OCI-LY3 (cell line): ENCODE measurements around the gene ADAMTS2.

ENCODE experiments used
- H2AFZ ChIP-seq: fragments of 200-600, 300-600 bp; shearing (Covaris generic); 2 replicates; pipeline ENCODE4 v1.6.0; 2014; ENCODE audit warnings: antibody characterized with exemption, low read depth, low read length
- H3K27ac ChIP-seq: fragments of 200-600, 300-600 bp; sonication (generic); 2 replicates; pipeline ENCODE4 v1.5.1; 2014; ENCODE audit warnings: mild to moderate bottlenecking, low read length, moderate library complexity, mixed read lengths
- H3K27me3 ChIP-seq: fragments of 200-600, 300-600 bp; sonication (generic); 2 replicates; pipeline ENCODE4 v1.6.1; 2014; ENCODE audit warnings: low read depth, low read length, mixed read lengths
- H3K36me3 ChIP-seq: fragments of 200-600, 300-600 bp; sonication (generic); replicated peaks from 2 replicates; pipeline ENCODE3; 2014; ENCODE audit warnings: low read depth, low read length, mixed read lengths
- H3K4me1 ChIP-seq: fragments of 300-600, 200-600 bp; sonication (generic); 2 replicates; pipeline ENCODE4 v1.6.1; 2014; ENCODE audit warnings: low read length, mixed read lengths
- H3K4me2 ChIP-seq: fragments of 200-600, 300-600 bp; sonication (generic); 2 replicates; pipeline ENCODE4 v1.6.1; 2014; ENCODE audit warnings: low read length, mixed read lengths
- H3K4me3 ChIP-seq: fragments of 300-600, 200-600 bp; sonication (generic); 2 replicates; pipeline ENCODE4 v1.5.1; 2014; ENCODE audit warnings: antibody characterized with exemption, mild to moderate bottlenecking, low read length, moderate library complexity
- H3K79me2 ChIP-seq: fragments of 300-600, 200-600 bp; shearing (Covaris generic); 2 replicates; pipeline ENCODE4 v1.6.1; 2014; ENCODE audit warnings: mild to moderate bottlenecking, low read length, mixed read lengths
- H3K9ac ChIP-seq: fragments of 300-600, 200-600 bp; shearing (Covaris generic); 2 replicates; pipeline ENCODE4 v1.6.0; 2014; ENCODE audit warnings: mild to moderate bottlenecking, low read length, moderate library complexity
- H3K9me3 ChIP-seq: fragments of 200-600, 300-600 bp; shearing (Covaris generic); 2 replicates; pipeline ENCODE4 v1.6.1; 2014; ENCODE audit warnings: low read length, mixed read lengths; ENCODE audit not compliant: insufficient read depth
- H4K20me1 ChIP-seq: fragments of 200-600, 300-600 bp; sonication (generic); 2 replicates; pipeline ENCODE4 v1.6.1; 2016; ENCODE audit warnings: low read length, mixed read lengths; ENCODE audit not compliant: insufficient read depth
- EZH2phosphoT487 ChIP-seq: fragments of 200-600 bp; shearing (Covaris generic); IDR thresholded peaks from 2 replicates; pipeline ENCODE4 v1.6.1; 2018; ENCODE audit warnings: antibody characterized with exemption, mixed run types, low read depth
- TF ChIP-seq, protein P1 (sequence below): fragments of 200-600, 300-600 bp; sonication (generic); IDR thresholded peaks from 2 replicates; pipeline ENCODE4 v1.5.1; 2014; ENCODE audit warnings: antibody characterized with exemption, low read length, low read depth

The ADAMTS2 gene

DNA sequence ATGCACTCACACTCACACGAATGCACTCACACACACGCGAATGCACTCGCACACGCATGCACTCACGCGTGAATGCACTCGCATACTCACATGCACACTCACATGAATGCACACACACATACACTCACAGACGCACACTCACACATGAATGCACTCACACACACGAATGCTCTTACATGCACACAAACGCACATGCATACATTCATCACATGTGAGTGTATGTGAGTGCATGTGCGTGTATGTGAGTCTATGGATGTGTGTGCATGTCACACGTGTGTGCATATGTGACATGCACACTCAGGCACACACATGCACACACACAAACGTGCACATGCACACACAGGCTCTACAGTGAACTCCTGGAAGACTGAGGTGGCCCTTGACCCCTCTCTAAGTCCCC lies 121.7 kb downstream of the ADAMTS2 start:
- Histone ChIP-seq H3K27me3 (no peaks in the 10 kb centered on the region), H3K79me2 (no peaks in the 10 kb centered on the region), H3K4me1 (no peaks in the 10 kb centered on the region), H3K9ac (no peak overlapping the region), H3K27ac (no peak overlapping the region), H3K9me3 (no peaks in the 10 kb centered on the region), H3K4me3 (no peak overlapping the region), H3K4me2 (no peak overlapping the region), H3K36me3 (no peaks in the 10 kb centered on the region), H2AFZ (no peak overlapping the region), H4K20me1 (no peaks in the 10 kb centered on the region)
- TF ChIP-seq, protein P1, sequence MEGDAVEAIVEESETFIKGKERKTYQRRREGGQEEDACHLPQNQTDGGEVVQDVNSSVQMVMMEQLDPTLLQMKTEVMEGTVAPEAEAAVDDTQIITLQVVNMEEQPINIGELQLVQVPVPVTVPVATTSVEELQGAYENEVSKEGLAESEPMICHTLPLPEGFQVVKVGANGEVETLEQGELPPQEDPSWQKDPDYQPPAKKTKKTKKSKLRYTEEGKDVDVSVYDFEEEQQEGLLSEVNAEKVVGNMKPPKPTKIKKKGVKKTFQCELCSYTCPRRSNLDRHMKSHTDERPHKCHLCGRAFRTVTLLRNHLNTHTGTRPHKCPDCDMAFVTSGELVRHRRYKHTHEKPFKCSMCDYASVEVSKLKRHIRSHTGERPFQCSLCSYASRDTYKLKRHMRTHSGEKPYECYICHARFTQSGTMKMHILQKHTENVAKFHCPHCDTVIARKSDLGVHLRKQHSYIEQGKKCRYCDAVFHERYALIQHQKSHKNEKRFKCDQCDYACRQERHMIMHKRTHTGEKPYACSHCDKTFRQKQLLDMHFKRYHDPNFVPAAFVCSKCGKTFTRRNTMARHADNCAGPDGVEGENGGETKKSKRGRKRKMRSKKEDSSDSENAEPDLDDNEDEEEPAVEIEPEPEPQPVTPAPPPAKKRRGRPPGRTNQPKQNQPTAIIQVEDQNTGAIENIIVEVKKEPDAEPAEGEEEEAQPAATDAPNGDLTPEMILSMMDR, result no peak
- no peak for TF ChIP-seq EZH2phosphoT487

DNA sequence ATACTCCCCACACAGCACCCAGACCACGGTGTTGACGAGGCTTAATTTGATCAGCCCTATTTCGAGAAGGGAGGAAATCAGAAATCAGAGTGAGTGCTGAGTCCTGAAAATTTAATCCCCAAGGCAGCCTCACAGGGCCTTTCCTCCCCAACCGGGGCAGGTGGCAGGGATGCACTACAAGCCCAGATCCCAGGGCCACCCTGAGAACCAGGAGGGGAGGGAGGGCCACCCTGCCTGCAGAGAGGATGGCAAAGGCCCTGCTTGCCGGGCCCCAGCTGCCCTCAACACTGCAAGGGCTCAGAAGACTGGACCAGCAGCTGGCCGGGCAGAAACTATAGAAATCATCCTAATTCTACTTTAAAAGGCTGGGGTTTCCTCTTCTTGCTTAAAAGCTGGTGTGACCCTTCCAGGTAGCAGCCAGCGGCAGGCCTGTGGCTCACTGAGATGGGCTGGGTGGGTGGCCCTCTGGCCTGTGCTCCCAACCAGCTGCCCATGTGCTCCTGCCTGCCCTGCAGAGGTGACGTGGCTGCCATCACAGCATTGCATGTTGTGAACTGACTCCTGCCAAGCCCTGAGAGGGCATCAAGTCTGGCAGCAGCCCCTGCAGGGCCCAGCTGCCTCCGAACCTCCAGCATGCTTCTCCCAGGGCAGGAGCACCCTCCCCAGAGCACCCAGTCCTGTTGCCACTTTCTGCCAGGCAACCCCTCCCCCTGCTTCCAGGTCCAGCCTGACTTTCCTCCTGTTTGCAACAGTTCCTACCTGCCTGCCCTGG lies 122.8 kb downstream of the ADAMTS2 start:
- Histone ChIP-seq H3K27me3 (no peaks in the 10 kb centered on the region), H2AFZ (no peak overlapping the region), H3K27ac (no peak overlapping the region), H3K79me2 (no peaks in the 10 kb centered on the region), H3K9me3 (no peaks in the 10 kb centered on the region), H3K4me3 (no peak overlapping the region), H3K9ac (no peak overlapping the region), H4K20me1 (no peaks in the 10 kb centered on the region), H3K4me2 (no peak overlapping the region), H3K4me1 (no peaks in the 10 kb centered on the region), H3K36me3 (no peaks in the 10 kb centered on the region)
- TF ChIP-seq, protein P1, result no peak
- no peak for TF ChIP-seq EZH2phosphoT487

DNA sequence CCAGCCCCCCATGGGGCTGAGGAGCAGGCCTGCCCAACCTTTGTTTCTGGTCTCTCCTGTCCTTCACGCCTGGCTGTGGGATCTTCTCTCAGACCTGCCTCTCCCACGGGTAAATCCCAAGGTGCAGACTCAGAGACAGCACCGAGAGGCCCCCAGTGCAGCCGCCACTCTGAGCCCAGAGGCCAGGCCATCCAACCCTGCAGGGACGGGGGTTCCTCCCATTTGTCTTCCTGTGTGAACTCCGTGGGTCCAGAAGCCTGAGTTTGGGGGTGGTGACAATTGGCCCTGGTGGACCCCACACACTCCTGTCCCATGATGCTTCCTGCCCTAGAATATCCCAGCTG lies 123.4 kb downstream of the ADAMTS2 start:
- Histone ChIP-seq H3K4me1 (no peaks in the 10 kb centered on the region), H4K20me1 (no peaks in the 10 kb centered on the region), H3K4me2 (no peak overlapping the region), H3K36me3 (no peaks in the 10 kb centered on the region), H3K27ac (no peak overlapping the region), H3K9ac (no peak overlapping the region), H3K4me3 (no peak overlapping the region), H3K79me2 (no peaks in the 10 kb centered on the region), H3K9me3 (no peaks in the 10 kb centered on the region), H3K27me3 (no peaks in the 10 kb centered on the region), H2AFZ (no peak overlapping the region)
- TF ChIP-seq, protein P1, result no peak
- no peak for TF ChIP-seq EZH2phosphoT487

DNA sequence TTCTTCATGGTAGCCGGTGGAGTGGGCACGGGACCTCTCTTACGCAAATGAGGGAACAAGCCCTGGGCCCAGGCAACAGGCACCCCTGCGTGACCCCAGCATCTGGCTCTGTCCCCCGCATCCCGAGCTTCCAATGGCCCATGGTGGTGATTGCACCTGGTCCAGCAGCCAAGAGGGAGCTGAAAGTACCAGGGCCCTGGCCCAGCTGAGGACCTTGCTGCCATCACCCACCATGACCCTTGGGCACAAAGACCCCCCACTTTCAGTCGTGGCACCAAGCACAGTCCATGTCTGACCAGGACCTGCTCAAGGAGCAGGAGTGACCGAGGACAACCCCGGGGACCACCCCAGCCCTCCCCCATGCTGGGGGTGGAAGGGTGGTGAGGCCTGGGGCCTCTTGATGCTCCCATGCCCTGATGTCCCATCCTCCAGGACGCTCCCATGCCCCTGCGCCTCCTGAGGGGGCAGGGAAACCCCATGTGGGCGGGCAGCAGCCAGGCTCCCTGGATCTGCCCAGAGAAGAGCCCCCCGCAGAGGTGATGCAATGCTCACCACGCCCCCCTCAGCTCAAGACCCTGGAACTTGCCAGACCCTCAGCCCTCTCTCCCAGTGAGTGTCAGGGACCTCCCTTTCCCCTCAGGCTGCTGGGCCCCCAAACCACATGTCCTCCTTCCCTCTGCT lies 123.9 kb downstream of the ADAMTS2 start:
- Histone ChIP-seq H3K4me3 (no peak overlapping the region), H3K4me2 (no peak overlapping the region), H3K79me2 (no peaks in the 10 kb centered on the region), H3K9ac (no peak overlapping the region), H3K36me3 (no peaks in the 10 kb centered on the region), H3K27ac (no peak overlapping the region), H2AFZ (no peak overlapping the region), H3K9me3 (no peaks in the 10 kb centered on the region), H3K27me3 (no peaks in the 10 kb centered on the region), H3K4me1 (no peaks in the 10 kb centered on the region), H4K20me1 (no peaks in the 10 kb centered on the region)
- TF ChIP-seq, protein P1, result no peak
- TF ChIP-seq EZH2phosphoT487, result no peak
